ENCODE data around the gene RERE. TPM values are rescaled to one million over a fixed set of nuclear protein-coding genes. Genes with fewer than 3 reads are reported as not detected.

The RERE gene
- total RNA-seq, 1 experiment from 2014 or later, result 40.6 TPM

DNA sequence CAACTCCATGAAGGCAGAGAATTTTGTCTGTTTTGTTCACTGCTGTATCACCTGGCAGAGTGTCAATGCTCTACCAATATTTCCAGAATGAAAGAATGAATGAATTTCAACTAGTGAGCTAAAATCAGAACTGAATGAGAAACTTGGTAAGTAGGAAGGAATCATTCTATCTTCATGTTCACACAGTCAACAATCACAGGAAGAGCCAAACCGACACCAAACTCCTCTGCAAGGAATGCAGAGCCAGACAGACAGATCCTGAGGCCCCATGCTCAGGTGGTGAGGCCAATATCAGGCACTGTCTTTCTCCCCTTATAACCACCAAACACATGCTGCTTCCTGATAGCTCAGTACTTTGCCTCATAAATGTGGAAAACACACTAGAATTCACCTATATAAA lies 360.4 kb downstream of the RERE start:
- DNase-seq (ENCODE audit: low read depth, low spot score), result no peak
- no peak overlapping the region for H3K9ac ChIP-seq (ENCODE audit: low read length)
- H4K20me1 ChIP-seq (ENCODE audit: insufficient read depth), result no peaks in the 10 kb centered on the region
- no TSS peak for BruUV-seq (replicated peaks)
- RAD21 ChIA-PET (ENCODE audit: low non-redundant PET in 1 of 2, low total read pairs in 2 of 2, uncharacterized antibody in 2 of 2, unreplicated experiment in 2 of 2), result no interaction called here
- no peaks in the 10 kb centered on the region for H3K9me2 ChIP-seq (ENCODE audit: insufficient read depth)
- H3K79me2 ChIP-seq (ENCODE audit: insufficient read depth, low read length), result no peaks in the 10 kb centered on the region
- no peak for TF ChIP-seq ZFX (IDR thresholded peaks at IDR 0.05)
- no peak overlapping the region for H3K27ac ChIP-seq (ENCODE audit: low read depth, low read length)
- CTCF ChIA-PET, result no interaction called here
- ATAC-seq, result no peak
- H2AFZ ChIP-seq (ENCODE audit: low read depth, low read length, poor library complexity, severe bottlenecking), result no peak overlapping the region
- POLR2A ChIA-PET, result no interaction called here
- no peaks in the 10 kb centered on the region for H3K27me3 ChIP-seq (ENCODE audit: insufficient read depth, low read length)
- peaks cover 12 to 20% of the 10 kb centered on the region in 2 experiments for H3K4me1 ChIP-seq (ENCODE audit: control insufficient read depth in 1 of 2, insufficient read depth in 2 of 2, low read length in 2 of 2)
- H3K4me3 ChIP-seq (replicated peaks in 1 of 2; ENCODE audit: low read depth in 1 of 2, low read length in 2 of 2), result no peak overlapping the region
- H3K36me3 ChIP-seq (ENCODE audit: control insufficient read depth in 1 of 2, insufficient read depth in 2 of 2, low read length in 2 of 2), result 0 out of 4 replicates have a peak, but pooled peaks cover 0 to 3% of the 10 kb centered on the region in 2 experiments
- intact Hi-C loops (cut with micrococcal nuclease), result no loop called here
- peak overlapping the region; percentile 3; the same call in 1 of the 2 replicates for H3K4me2 ChIP-seq (ENCODE audit: low read length)
- no peaks in the 10 kb centered on the region for H3K9me3 ChIP-seq (ENCODE audit: control insufficient read depth in 1 of 2, insufficient read depth in 1 of 2, low read depth in 1 of 2, low read length in 2 of 2)

DNA sequence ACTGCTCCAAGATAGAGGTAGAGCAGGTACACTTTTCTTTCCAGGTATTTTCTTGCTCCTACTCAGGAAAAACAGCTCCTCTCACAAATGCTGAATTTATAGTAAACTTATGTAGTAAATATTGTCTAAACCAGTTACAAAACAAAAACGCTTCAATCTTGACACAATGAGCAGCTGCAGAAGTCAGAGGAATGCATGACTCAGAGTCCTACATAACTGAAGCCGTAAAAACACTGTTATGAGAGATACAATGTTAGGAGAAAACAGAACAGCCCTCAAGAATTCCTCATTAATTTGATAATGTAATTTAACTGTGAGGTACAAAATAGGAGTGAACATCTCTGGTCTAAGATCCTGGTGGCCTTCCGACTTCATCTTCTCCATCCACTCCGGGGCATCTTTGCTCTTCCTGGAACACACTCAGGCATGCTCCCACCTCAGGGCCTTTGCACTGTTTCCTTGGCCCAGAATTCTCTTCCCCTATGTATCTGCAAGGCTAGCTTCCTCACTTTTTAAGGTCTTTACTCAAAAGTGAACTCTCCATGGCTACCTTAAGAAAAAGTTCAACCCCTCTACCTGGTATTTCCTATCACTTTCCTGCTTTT lies 361.0 kb downstream of the RERE start:
- ChIA-PET POLR2A (no interaction called here), RAD21 (ENCODE audit: low non-redundant PET in 1 of 2, low total read pairs in 2 of 2, uncharacterized antibody in 2 of 2, unreplicated experiment in 2 of 2) (no interaction called here), CTCF (no interaction called here)
- Histone ChIP-seq H3K27ac (ENCODE audit: low read depth, low read length) (no peak overlapping the region), H3K4me1 (ENCODE audit: control insufficient read depth in 1 of 2, insufficient read depth in 2 of 2, low read length in 2 of 2) (peaks cover 12 to 20% of the 10 kb centered on the region in 2 experiments), H3K4me3 (replicated peaks in 1 of 2; ENCODE audit: low read depth in 1 of 2, low read length in 2 of 2) (no peak overlapping the region), H4K20me1 (ENCODE audit: insufficient read depth) (no peaks in the 10 kb centered on the region), H3K9me2 (ENCODE audit: insufficient read depth) (no peaks in the 10 kb centered on the region), H2AFZ (ENCODE audit: low read depth, low read length, poor library complexity, severe bottlenecking) (no peak overlapping the region), H3K9me3 (ENCODE audit: control insufficient read depth in 1 of 2, insufficient read depth in 1 of 2, low read depth in 1 of 2, low read length in 2 of 2) (no peaks in the 10 kb centered on the region), H3K79me2 (ENCODE audit: insufficient read depth, low read length) (no peaks in the 10 kb centered on the region), H3K9ac (ENCODE audit: low read length) (no peak overlapping the region), H3K4me2 (ENCODE audit: low read length) (peak overlapping the region; percentile 3; the same call in 1 of the 2 replicates), H3K27me3 (ENCODE audit: insufficient read depth, low read length) (no peaks in the 10 kb centered on the region), H3K36me3 (ENCODE audit: control insufficient read depth in 1 of 2, insufficient read depth in 2 of 2, low read length in 2 of 2) (0 out of 4 replicates have a peak, but pooled peaks cover 0 to 3% of the 10 kb centered on the region in 2 experiments)
- ATAC-seq (0 out of 2 replicates have a peak, but pooled peaks have one; percentile 50), DNase-seq (ENCODE audit: low read depth, low spot score) (no peak)
- BruUV-seq (replicated peaks), result no TSS peak
- intact Hi-C loops (cut with micrococcal nuclease), result no loop called here
- no peak for TF ChIP-seq FOSL1 (IDR thresholded peaks at IDR 0.05; ENCODE audit: low read depth)
- no peak for TF ChIP-seq YY1 (IDR thresholded peaks at IDR 0.05; ENCODE audit: extremely low read depth, insufficient replicate concordance, low read depth, low read length)
- no peak for TF ChIP-seq JUND (IDR thresholded peaks at IDR 0.05)
- TF ChIP-seq, protein P1, sequence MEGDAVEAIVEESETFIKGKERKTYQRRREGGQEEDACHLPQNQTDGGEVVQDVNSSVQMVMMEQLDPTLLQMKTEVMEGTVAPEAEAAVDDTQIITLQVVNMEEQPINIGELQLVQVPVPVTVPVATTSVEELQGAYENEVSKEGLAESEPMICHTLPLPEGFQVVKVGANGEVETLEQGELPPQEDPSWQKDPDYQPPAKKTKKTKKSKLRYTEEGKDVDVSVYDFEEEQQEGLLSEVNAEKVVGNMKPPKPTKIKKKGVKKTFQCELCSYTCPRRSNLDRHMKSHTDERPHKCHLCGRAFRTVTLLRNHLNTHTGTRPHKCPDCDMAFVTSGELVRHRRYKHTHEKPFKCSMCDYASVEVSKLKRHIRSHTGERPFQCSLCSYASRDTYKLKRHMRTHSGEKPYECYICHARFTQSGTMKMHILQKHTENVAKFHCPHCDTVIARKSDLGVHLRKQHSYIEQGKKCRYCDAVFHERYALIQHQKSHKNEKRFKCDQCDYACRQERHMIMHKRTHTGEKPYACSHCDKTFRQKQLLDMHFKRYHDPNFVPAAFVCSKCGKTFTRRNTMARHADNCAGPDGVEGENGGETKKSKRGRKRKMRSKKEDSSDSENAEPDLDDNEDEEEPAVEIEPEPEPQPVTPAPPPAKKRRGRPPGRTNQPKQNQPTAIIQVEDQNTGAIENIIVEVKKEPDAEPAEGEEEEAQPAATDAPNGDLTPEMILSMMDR (IDR thresholded peaks at IDR 0.05 in 2 of 3, conservative IDR thresholded peaks at IDR 0.05 in 1 of 3; ENCODE audit: borderline replicate concordance in 1 of 3, insufficient read depth in 1 of 3, low read depth in 2 of 3, low read length in 2 of 3), result no peak
- no peak for TF ChIP-seq SIN3A (IDR thresholded peaks at IDR 0.05; ENCODE audit: low read depth)
- TF ChIP-seq, protein P2, sequence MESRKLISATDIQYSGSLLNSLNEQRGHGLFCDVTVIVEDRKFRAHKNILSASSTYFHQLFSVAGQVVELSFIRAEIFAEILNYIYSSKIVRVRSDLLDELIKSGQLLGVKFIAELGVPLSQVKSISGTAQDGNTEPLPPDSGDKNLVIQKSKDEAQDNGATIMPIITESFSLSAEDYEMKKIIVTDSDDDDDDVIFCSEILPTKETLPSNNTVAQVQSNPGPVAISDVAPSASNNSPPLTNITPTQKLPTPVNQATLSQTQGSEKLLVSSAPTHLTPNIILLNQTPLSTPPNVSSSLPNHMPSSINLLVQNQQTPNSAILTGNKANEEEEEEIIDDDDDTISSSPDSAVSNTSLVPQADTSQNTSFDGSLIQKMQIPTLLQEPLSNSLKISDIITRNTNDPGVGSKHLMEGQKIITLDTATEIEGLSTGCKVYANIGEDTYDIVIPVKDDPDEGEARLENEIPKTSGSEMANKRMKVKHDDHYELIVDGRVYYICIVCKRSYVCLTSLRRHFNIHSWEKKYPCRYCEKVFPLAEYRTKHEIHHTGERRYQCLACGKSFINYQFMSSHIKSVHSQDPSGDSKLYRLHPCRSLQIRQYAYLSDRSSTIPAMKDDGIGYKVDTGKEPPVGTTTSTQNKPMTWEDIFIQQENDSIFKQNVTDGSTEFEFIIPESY (IDR thresholded peaks at IDR 0.05; ENCODE audit: extremely low read depth, insufficient replicate concordance, low read length), result no peak
- TF ChIP-seq, protein P3, sequence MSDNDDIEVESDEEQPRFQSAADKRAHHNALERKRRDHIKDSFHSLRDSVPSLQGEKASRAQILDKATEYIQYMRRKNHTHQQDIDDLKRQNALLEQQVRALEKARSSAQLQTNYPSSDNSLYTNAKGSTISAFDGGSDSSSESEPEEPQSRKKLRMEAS (IDR thresholded peaks at IDR 0.05), result no peak
- no peak for TF ChIP-seq CBX3 (IDR thresholded peaks at IDR 0.05; ENCODE audit: low read depth)
